GM19025 (cell line): ENCODE measurements around the gene DPRX.

Experiments
- ATAC-seq: cut with Tn5 transposase; IDR thresholded peaks from one replicate; pipeline ENCODE4 v1.9.1; 2021; ENCODE audit warnings: mild to moderate bottlenecking, low read depth, moderate library complexity; ENCODE audit not compliant: unreplicated experiment

The DPRX gene

GRCh38 chr19:53631949-53632407 lies at the start of gene DPRX:
TSS of gene DPRX (plus strand) at chr19:53631999. CDS start at chr19:53632107, 108 bp downstream.
- no peak for ATAC-seq

- no peak for ATAC-seq
These were observed 48.6 kb upstream of the DPRX start for GRCh38 chr19:53583181-53583580.

- no peak for ATAC-seq
These were observed 45.5 kb upstream of the DPRX start for GRCh38 chr19:53586277-53586691.

GRCh38 chr19:53594811-53595509 lies 36.8 kb upstream of the DPRX start:
- no peak for ATAC-seq

GRCh38 chr19:53595510-53595867 lies 36.3 kb upstream of the DPRX start:
- no peak for ATAC-seq

GRCh38 chr19:53596056-53596455 lies 35.7 kb upstream of the DPRX start:
- no peak for ATAC-seq

GRCh38 chr19:53597023-53597422 lies 34.8 kb upstream of the DPRX start:
- ATAC-seq = no peak

GRCh38 chr19:53598361-53598760 lies 33.4 kb upstream of the DPRX start:
- no peak for ATAC-seq

GRCh38 chr19:53600217-53600616 lies 31.6 kb upstream of the DPRX start:
- ATAC-seq = no peak

GRCh38 chr19:53606031-53606430 lies 25.8 kb upstream of the DPRX start:
- no peak for ATAC-seq

- no peak for ATAC-seq
These were observed 23.4 kb upstream of the DPRX start for GRCh38 chr19:53608381-53608780.

- ATAC-seq = no peak
These were observed 18.9 kb upstream of the DPRX start for GRCh38 chr19:53612762-53613526.

GRCh38 chr19:53621885-53622740 lies 9.7 kb upstream of the DPRX start:
- no peak for ATAC-seq

GRCh38 chr19:53624771-53625545 lies 6.8 kb upstream of the DPRX start:
- ATAC-seq = no peak

GRCh38 chr19:53626486-53626885 lies 5.3 kb upstream of the DPRX start:
- ATAC-seq = no peak

GRCh38 chr19:53626976-53627375 lies 4.8 kb upstream of the DPRX start:
- ATAC-seq = no peak

GRCh38 chr19:53634768-53635167 lies 3.0 kb downstream of the DPRX start:
- ATAC-seq = no peak

- no peak for ATAC-seq
These were observed 7.7 kb downstream of the DPRX start for GRCh38 chr19:53639471-53639870.

GRCh38 chr19:53642381-53643099 lies 10.7 kb downstream of the DPRX start:
- no peak for ATAC-seq
